GM12891 (cell line): Measurements from ENCODE around the gene GLTP.

ENCODE experiments used
- DNase-seq: peaks from one replicate; pipeline ENCODE4 v3.0.0; 2011; ENCODE audit warnings: low spot score; ENCODE audit not compliant: insufficient read length
- FAIRE-seq: peaks from 2 replicates; lab custom pipeline; 2011; peaks lifted over from hg19 to GRCh38; lab: Jason Lieb, UNC
- PAX5 ChIP-seq: IDR thresholded peaks from 2 replicates; pipeline ENCODE4 v1.6.1; 2011; ENCODE audit warnings: low read length, moderate library complexity, mild to moderate bottlenecking; ENCODE audit not compliant: insufficient read depth, severe bottlenecking
- POLR2A ChIP-seq: IDR thresholded peaks from 2 replicates; pipeline ENCODE4 v1.6.1; 2011; ENCODE audit warnings: low read depth, low read length, control low read depth
- POLR2AphosphoS5 ChIP-seq: IDR thresholded peaks from 2 replicates; pipeline ENCODE4 v1.6.1; 2011; ENCODE audit warnings: low read depth, low read length, control low read depth
- POU2F2 ChIP-seq: IDR thresholded peaks from 2 replicates; pipeline ENCODE4 v1.6.1; 2011; ENCODE audit warnings: low read depth, mild to moderate bottlenecking, control low read depth, low read length, moderate library complexity
- SPI1 ChIP-seq: IDR thresholded peaks from 2 replicates; pipeline ENCODE4 v1.6.1; 2011; ENCODE audit warnings: low read depth, low read length, control low read depth
- TAF1 ChIP-seq: IDR thresholded peaks from 2 replicates; pipeline ENCODE4 v1.6.1; 2011; ENCODE audit warnings: low read depth, low read length, control low read depth

GLTP gene

DNA sequence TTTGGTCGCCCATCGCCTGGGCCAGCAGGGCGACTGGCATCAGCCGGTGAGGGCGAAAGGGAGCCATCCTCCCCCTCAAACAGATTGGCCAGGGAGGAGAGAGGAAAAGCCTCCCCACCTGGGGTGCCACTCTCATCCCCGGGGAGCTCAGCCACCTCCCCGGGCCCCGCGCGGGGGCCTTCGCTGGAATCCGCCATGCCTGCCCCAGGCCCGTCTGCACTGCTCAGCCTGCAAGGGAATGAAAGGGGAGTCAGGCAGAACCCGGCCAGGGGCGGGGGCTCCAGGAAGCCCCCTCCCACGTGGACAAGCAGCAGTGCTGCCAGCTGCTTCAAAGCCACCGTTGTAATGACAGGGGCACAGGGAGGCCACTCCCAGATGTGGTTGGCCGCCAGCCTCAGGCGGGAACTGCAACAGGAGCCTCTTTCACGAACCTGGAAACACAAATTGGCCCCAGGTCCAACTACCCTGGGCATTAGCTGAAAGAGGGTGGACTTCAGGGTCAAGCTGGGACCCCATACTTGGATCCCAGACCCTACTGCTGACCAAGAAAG is 65.7 kb downstream of the GLTP start:
- FAIRE-seq (no peak), DNase-seq (no peak)
- TF ChIP-seq POU2F2, result no peak
- TF ChIP-seq SPI1, result no peak
- TF ChIP-seq TAF1, result no peak
- no peak for TF ChIP-seq POLR2A
- TF ChIP-seq POLR2AphosphoS5, result no peak
- TF ChIP-seq PAX5, result no peak

DNA sequence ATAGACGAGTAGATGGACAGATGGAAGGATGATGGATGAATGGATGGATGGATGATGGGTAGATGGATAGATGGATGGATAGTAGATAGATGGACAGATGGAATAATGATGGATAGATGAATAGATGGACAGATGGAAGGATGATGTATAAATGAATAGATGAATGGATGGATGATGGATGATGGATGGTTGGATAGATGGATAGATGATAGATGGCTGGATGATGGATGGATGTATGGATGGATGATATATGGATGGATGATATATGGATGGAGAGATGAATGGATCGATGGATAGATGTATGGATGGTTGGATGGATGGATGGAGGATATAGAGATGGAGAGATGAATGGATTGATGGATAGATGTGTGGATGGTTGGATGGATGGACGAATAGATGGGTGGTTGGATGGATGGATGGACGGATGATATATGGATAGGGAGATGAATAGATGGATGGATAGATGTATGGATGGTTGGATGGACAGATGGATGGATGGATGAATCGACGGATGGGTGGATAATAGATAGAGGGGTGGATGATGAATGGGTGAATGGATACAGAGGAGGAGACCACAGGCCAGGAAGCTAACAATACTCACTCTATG is 66.4 kb downstream of the GLTP start:
- DNase-seq (no peak), FAIRE-seq (no peak)
- TF ChIP-seq POU2F2 (no peak), POLR2A (no peak), POLR2AphosphoS5 (no peak), SPI1 (no peak), TAF1 (no peak), PAX5 (no peak)

DNA sequence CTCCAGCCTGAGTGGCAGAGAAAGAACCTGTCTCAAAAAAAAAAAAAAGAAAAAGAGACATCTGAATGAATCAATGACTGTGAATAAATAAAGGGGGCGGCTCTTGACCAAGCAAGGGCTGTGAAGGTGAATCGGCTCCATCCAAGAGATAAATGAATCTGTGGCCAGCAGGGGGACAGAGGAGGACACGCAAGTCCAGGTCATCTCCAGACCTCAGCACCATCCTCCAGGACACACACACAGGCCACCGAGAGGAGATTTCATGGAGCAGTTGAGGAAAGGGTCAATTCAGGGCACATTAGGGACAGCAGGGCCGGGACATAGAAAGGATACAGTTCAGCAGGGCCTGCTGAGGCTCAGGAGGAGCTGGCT is 68.7 kb downstream of the GLTP start:
- TF ChIP-seq POLR2AphosphoS5 (no peak), TAF1 (no peak), POU2F2 (no peak), SPI1 (no peak), POLR2A (no peak), PAX5 (no peak)
- DNase-seq (no peak), FAIRE-seq (no peak)

DNA sequence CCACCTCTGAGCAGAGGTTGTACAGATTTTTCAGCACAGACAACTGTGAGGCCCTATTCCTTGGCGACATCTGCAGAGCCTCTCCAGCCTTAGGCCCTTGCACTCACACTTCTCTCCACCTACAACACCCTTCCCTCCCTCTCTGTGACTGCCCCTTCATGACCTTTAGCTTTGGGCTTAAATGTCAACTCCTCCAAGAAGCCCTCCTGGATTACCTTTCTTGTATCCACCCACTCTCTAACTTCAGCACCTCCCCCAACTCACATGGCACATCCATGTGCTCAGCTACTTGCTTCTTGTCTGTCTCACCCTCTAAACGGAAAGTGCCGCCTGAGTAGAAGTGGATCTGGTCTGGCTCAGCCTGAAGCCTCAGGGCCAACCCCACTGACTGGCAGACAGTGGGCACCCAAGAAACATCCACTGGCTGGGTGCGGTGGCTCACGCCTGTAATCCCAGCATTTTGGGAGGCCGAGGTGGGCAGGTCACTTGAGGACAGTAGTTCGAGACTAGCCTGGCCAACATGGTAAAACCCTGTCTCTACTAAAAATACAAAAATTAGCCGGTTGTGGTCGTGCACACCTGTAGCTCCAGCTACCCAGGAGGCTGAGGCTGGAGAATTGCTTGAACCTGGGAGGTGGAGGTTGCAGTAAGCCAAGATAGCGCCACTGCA is 69.3 kb downstream of the GLTP start:
- TF ChIP-seq POU2F2 (no peak), TAF1 (no peak), SPI1 (no peak), PAX5 (no peak), POLR2A (no peak), POLR2AphosphoS5 (no peak)
- no peak for FAIRE-seq
- DNase-seq, result no peak

DNA sequence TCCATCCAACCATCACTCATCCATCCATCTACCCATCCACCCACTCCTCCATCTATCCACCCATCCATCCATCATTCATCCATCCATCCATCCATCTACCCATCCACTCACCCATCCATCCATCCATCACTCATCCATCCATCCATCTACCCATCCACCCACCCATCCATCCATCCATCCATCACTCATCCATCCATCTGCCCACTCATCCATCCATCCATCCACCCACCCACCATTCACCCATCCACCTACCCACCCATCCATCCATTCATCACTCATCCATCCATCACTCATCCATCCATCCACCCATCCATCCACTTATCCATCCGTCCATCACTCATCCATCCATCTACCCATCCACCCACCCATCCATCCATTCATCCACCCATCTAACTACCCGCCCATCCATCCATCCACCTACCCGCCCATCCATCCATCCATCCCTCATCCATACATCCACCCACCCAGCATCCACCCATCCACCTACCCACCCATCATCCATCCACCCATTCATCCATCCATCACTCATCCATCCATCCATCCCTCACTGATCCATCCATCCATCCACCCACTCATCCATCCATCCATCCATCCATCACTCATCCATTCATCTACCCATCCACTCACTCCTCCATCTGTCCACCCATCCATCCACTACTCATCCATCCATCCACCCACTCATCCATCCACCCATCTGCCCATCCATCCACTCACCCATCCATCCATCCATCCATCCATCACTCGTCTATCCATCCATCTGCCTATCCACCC is 71.3 kb downstream of the GLTP start:
- FAIRE-seq (no peak), DNase-seq (no peak)
- TF ChIP-seq PAX5 (no peak), POU2F2 (no peak), TAF1 (no peak), SPI1 (no peak), POLR2AphosphoS5 (no peak), POLR2A (no peak)

DNA sequence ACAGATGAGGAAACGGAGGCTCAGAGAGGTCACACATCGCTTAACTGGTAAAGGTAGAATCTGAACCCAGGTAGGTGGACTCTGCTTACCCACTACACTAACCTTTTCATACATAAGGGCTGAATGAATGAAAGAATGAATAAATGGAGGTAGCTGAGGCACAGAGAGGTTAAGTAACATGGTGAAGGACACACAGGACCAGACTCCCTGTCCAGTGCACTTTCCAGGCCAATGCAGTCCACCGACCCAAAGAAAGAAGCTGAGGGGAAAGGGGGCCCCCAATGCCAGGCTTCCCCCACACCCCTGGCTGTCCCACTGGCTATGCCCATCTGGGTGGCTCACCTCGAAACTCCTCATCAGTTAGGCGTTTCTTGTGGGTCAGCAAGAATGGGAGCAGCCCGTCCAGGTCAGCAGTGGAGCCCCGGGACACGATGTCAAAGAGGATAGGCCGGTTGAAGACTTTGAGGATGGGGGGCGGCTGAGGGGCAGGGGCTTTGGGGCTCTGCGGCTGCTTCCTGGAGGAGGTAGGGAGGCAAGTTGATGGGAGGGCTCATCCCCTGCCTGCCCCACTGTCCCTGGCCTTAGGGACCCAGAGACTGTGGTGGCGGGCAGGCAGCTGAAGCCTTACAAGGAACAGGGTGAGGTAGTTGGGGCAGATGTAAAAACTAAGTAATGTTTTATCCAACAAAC is 72.2 kb downstream of the GLTP start:
- FAIRE-seq (no peak), DNase-seq (no peak)
- no peak for TF ChIP-seq POLR2AphosphoS5
- no peak for TF ChIP-seq PAX5
- TF ChIP-seq POLR2A, result no peak
- TF ChIP-seq POU2F2, result no peak
- no peak for TF ChIP-seq TAF1
- TF ChIP-seq SPI1, result no peak

DNA sequence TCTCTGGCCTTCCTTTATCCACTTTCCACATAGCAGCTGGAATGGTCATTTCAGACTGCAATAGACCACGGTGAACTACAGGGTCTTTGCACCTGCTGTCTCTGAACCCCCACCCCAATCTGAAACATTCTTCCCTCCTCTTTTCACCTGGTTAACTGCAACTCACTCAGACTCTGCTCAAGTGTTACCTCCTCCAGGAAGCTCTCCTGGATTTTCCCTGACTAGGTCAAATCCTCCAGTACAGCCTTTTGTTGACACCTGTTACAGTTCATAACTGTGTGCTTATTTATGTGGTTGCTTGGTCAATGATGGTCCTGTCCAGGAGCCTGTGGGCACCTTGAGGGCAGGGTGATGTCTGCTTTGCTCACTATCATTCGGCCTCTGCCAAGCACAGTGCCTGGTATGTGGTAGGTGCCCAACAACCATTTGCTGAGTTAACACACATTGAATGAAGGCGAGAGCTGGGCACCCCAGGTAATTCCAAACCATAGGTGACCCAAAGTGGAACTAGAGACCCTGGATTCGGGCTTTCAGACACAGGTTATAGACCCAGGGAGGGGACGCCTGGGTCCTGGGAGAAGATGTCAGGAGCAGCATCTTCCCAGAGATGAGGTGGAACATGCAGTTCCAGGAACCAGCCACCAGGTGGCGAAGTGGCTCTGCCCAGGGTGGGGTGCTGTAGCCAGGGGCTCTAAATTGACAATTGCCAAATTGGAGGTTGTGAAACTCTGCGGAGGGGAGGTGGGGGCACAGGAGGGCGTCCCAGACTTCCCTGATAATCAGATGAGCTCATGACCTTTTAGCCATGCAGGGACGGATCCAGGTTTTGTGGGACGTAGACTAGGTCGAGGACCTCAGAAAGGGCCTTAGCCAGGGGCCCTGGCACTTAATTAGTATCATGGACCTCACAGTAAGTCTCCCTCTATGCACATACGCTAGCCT is 75.2 kb downstream of the GLTP start:
- DNase-seq (peak; percentile 79), FAIRE-seq (peak; percentile 76)

More for the DNA sequence above, 75.2 kb downstream of the GLTP start:
- no peak for TF ChIP-seq POLR2A
- no peak for TF ChIP-seq SPI1
- TF ChIP-seq POU2F2, result no peak
- no peak for TF ChIP-seq PAX5
- TF ChIP-seq POLR2AphosphoS5, result no peak
- TF ChIP-seq TAF1, result no peak
